Esophagus squamous epithelium (tissue), 4 donors: ENCODE measurements around the gene GPR142.

Experiments
- POLR2A ChIP-seq, 4 donors: fragments of 450-650 bp; IDR thresholded peaks; one replicate each; pipeline ENCODE4 v1.6.1; 2017; ENCODE audit warnings: antibody characterized with exemption in 4 of 4, mild to moderate bottlenecking in 4 of 4, moderate library complexity in 3 of 4
- TF ChIP-seq, protein P1 (sequence below), 6 experiments: fragments of 450-650 bp in 4 of 6; fragments of 200-600 bp in 2 of 6; sonication (generic) in 2 of 6; IDR thresholded peaks; one replicate each; pipeline ENCODE4 v1.5.1; 2016 to 2019; ENCODE audit warnings: antibody characterized with exemption in 6 of 6, mild to moderate bottlenecking in 4 of 6, moderate library complexity in 4 of 6

DNA sequence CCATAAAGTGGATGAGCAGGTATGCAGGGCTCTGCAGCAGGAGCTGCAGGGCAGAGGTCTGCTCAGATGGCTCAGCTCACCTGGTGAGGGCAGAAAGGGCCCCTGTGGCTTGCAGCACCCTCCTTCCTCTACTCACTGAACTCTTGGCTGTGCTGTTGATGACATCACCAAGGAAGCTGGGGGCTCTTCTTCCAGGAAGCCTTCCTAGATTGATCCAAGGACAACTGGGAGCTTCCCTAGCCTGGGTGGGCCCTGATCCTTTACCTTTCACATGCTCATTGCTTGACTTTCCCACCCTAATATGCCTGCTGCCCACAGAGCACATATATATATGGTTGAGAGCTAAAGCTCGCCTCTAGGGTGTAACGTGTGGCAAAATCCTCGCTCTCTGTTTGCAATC lies 38.8 kb upstream of the GPR142 start:
- TF ChIP-seq, protein P1, sequence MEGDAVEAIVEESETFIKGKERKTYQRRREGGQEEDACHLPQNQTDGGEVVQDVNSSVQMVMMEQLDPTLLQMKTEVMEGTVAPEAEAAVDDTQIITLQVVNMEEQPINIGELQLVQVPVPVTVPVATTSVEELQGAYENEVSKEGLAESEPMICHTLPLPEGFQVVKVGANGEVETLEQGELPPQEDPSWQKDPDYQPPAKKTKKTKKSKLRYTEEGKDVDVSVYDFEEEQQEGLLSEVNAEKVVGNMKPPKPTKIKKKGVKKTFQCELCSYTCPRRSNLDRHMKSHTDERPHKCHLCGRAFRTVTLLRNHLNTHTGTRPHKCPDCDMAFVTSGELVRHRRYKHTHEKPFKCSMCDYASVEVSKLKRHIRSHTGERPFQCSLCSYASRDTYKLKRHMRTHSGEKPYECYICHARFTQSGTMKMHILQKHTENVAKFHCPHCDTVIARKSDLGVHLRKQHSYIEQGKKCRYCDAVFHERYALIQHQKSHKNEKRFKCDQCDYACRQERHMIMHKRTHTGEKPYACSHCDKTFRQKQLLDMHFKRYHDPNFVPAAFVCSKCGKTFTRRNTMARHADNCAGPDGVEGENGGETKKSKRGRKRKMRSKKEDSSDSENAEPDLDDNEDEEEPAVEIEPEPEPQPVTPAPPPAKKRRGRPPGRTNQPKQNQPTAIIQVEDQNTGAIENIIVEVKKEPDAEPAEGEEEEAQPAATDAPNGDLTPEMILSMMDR (IDR thresholded peaks at IDR 0.05), result no peak
- no peak for TF ChIP-seq POLR2A (IDR thresholded peaks at IDR 0.05)
